Mammary epithelial cell (primary cell): ENCODE measurements around the gene SLC5A2.

Source experiments
- CTCF ChIP-seq, 2 donors: IDR thresholded peaks in 1 of 2; conservative IDR thresholded peaks in 1 of 2; 2 replicates each; pipeline ENCODE4 v1.5.1; 2011 to 2012; ENCODE audit warnings: inconsistent platforms in 2 of 2, low read length in 2 of 2, mild to moderate bottlenecking in 2 of 2, control low read depth in 1 of 2, low read depth in 1 of 2; ENCODE audit not compliant: insufficient read depth in 1 of 2; ENCODE audit errors: extremely low read depth in 1 of 2
- EZH2 ChIP-seq: IDR thresholded peaks from 2 replicates; pipeline ENCODE4 v1.6.1; 2012; ENCODE audit warnings: low read length, inconsistent platforms, borderline replicate concordance

- TF ChIP-seq CTCF (conservative IDR thresholded peaks at IDR 0.05 in 1 of 2, IDR thresholded peaks at IDR 0.05 in 1 of 2; ENCODE audit: extremely low read depth in 1 of 2, insufficient read depth in 1 of 2, low read depth in 1 of 2, low read length in 2 of 2) (no peak), EZH2 (no peak)
Observed at GRCh38 chr16:31487071-31487719, 4.3 kb downstream of the SLC5A2 start.
